K562 (cell line): ENCODE results near the gene CCDC167. TPM values are rescaled to one million over a fixed set of nuclear protein-coding genes. Genes with fewer than 3 reads are reported as not detected.

Source experiments
- ATAC-seq: fragments of 200-7000 bp; cut with Tn5 transposase; 3 replicates; pipeline ENCODE4 v1.9.1; 2020; ENCODE audit warnings: moderate library complexity
- BruUV-seq: library from RNA; stranded (reverse); fragments of 400-500 nt; replicated peaks from 2 replicates; lab custom pipeline; 2021; lab: Mats Ljungman, UMichigan
- CTCF ChIA-PET: fragments of 300-600 bp; formaldehyde crosslinking; extraction: SDS; loops from one replicate; lab custom pipeline; 2021; ENCODE audit warnings: low intra/inter-chr PET ratio; lab: Yijun Ruan, JAX
- POLR2A ChIA-PET: fragments of 300-600, 350-650 bp; sonication (Branson Sonifier 250); formaldehyde crosslinking; extraction: SDS; loops from one replicate; lab custom pipeline; 2021; ENCODE audit warnings: antibody characterized with exemption, inconsistent platforms; lab: Yijun Ruan, JAX
- DNase-seq, 4 experiments: peaks; one replicate each; pipeline versions ENCODE4 v3.0.0 to v3.0.0-alpha.2; 2011 to 2018; ENCODE audit warnings: low spot score in 3 of 4, mixed read lengths in 3 of 4; ENCODE audit errors: extremely low read depth in 1 of 4
- FAIRE-seq: peaks from 2 replicates; lab custom pipeline; 2011; peaks lifted over from hg19 to GRCh38; lab: Jason Lieb, UNC
- H2AFZ ChIP-seq: 2 replicates; pipeline ENCODE4 v1.6.0; 2011; ENCODE audit warnings: low read depth, low read length, control low read depth, inconsistent platforms
- H3K27ac ChIP-seq: fragments of 200-600 bp; 3 replicates; pipeline ENCODE4 v1.8.0; 2011; ENCODE audit warnings: low read depth, mild to moderate bottlenecking, control low read depth, inconsistent platforms, low read length, moderate library complexity, mixed read lengths; ENCODE audit errors: extremely low read depth
- H3K27me3 ChIP-seq, 2 experiments: fragments of 300-600 bp in 1 of 2; 2 replicates in 1 of 2; 3 replicates in 1 of 2; pipeline versions ENCODE4 v1.6.0 to v1.8.0; 2011; ENCODE audit warnings: inconsistent platforms in 2 of 2, low read length in 2 of 2, mild to moderate bottlenecking in 1 of 2, mixed read lengths in 1 of 2, moderate library complexity in 1 of 2; ENCODE audit not compliant: control insufficient read depth in 2 of 2, insufficient read depth in 2 of 2
- H3K36me3 ChIP-seq: fragments of 300-600 bp; 3 replicates; pipeline ENCODE4 v1.8.0; 2011; ENCODE audit warnings: mild to moderate bottlenecking, low read length, inconsistent platforms; ENCODE audit not compliant: control insufficient read depth, insufficient read depth
- H3K4me1 ChIP-seq, 2 experiments: fragments of 200-600 bp in 1 of 2; replicated peaks in 1 of 2; 2 replicates in 1 of 2; 3 replicates in 1 of 2; pipeline versions ENCODE4 v1.5.1 to v1.8.0; 2011; ENCODE audit warnings: inconsistent platforms in 2 of 2, low read length in 2 of 2, mild to moderate bottlenecking in 1 of 2, mixed read lengths in 1 of 2, moderate library complexity in 1 of 2; ENCODE audit not compliant: control insufficient read depth in 2 of 2, insufficient read depth in 2 of 2
- H3K4me2 ChIP-seq: 2 replicates; pipeline ENCODE4 v1.6.1; 2011; ENCODE audit warnings: low read length, control low read depth, inconsistent platforms, mixed read lengths; ENCODE audit not compliant: insufficient read depth
- H3K4me3 ChIP-seq: fragments of 200-600 bp; sonication (generic), shearing (Covaris generic); 2 replicates; pipeline ENCODE4 v1.5.1; 2016; ENCODE audit warnings: control low read depth, inconsistent platforms
- H3K79me2 ChIP-seq: fragments of 200-600 bp; 3 replicates; pipeline ENCODE4 v1.8.0; 2011; ENCODE audit warnings: low read length, inconsistent platforms; ENCODE audit not compliant: control insufficient read depth, insufficient read depth
- H3K9ac ChIP-seq, 2 experiments: 2 replicates each; pipeline versions ENCODE4 v1.6.0 to v1.6.1; 2011; ENCODE audit warnings: low read depth in 2 of 2, low read length in 2 of 2, control low read depth in 1 of 2, inconsistent platforms in 1 of 2, mild to moderate bottlenecking in 1 of 2, mixed read lengths in 1 of 2; ENCODE audit not compliant: insufficient read depth in 1 of 2
- H3K9me1 ChIP-seq: one replicate; pipeline ENCODE4 v1.6.0; 2011; ENCODE audit warnings: inconsistent platforms, mild to moderate bottlenecking, low read length, moderate library complexity; ENCODE audit not compliant: control insufficient read depth, insufficient read depth
- H3K9me3 ChIP-seq: replicated peaks from 2 replicates; pipeline ENCODE4 v1.5.1; 2011; ENCODE audit warnings: low read depth, low read length, inconsistent platforms; ENCODE audit not compliant: control insufficient read depth, insufficient read depth
- H4K20me1 ChIP-seq: replicated peaks from 2 replicates; pipeline ENCODE4 v1.6.1; 2011; ENCODE audit warnings: low read length, inconsistent platforms, mixed read lengths; ENCODE audit not compliant: control insufficient read depth, insufficient read depth
- ATF3 ChIP-seq, 2 experiments: fragments of 450-650 bp in 1 of 2; sonication (generic) in 1 of 2; formaldehyde crosslinking in 1 of 2; IDR thresholded peaks in 1 of 2; conservative IDR thresholded peaks in 1 of 2; 2 replicates each; pipeline versions ENCODE4 v1.6.1 to v1.8.1; 2016 to 2023; ENCODE audit warnings: mild to moderate bottlenecking in 2 of 2, moderate library complexity in 2 of 2, inconsistent platforms in 1 of 2, missing genetic modification reagents in 1 of 2
- ESRRA ChIP-seq: fragments of 450-650 bp; IDR thresholded peaks from 2 replicates; pipeline ENCODE4 v1.6.1; 2014; ENCODE audit warnings: low read depth, mild to moderate bottlenecking, moderate library complexity, borderline replicate concordance
- FOXP1 ChIP-seq: sonication (generic); formaldehyde crosslinking; IDR thresholded peaks from 2 replicates; pipeline ENCODE4 v1.8.0; 2022; ENCODE audit warnings: mild to moderate bottlenecking, missing genetic modification reagents
- NCOR1 ChIP-seq: fragments of 450-650 bp; IDR thresholded peaks from 2 replicates; pipeline ENCODE4 v1.6.1; 2016; ENCODE audit warnings: mild to moderate bottlenecking, moderate library complexity
- WGBS: fragments of 100-300 bp; shearing (Covaris generic); methylation state at CpG from one replicate; pipeline ENCODE4 v1.1.6; 2016; ENCODE audit warnings: low coverage, mixed read lengths; ENCODE audit not compliant: insufficient coverage; ENCODE audit errors: missing lambda C conversion rate; 5-methylcytosine and 5-hydroxymethylcytosine counted together
- in situ Hi-C: fragments of 300-500 bp; cut with MboI; formaldehyde crosslinking; loops from 4 replicates; pipeline ENCODE4 v1.15.0; 2018; ENCODE audit warnings: inconsistent platforms, mixed read lengths
- intact Hi-C: fragments of 100-400 bp; cut with micrococcal nuclease; formaldehyde crosslinking; loops from 2 replicates; pipeline ENCODE4 v1.14.2; 2022
- polyA plus RNA-seq, 8 experiments: library from polyadenylated mRNA; depleted of rRNA in 4 of 8; stranded (reverse) in 5 of 8; unstranded in 3 of 8; fragments of >200 nt; fragmentation: Nextera tagmentation in 2 of 8; fragmentation: Illumina TruSeq in 1 of 8; extraction: Ambion mirVana in 2 of 8; extraction: Trizol in 1 of 8; gene quantifications; 2 replicates each; pipeline versions ENCODE4 v1.2.1 to v1.2.3, GENCODE V29; 2011 to 2014; ENCODE audit warnings: inconsistent platforms in 1 of 8, missing spikeins in 1 of 8
- total RNA-seq, 7 experiments: library from RNA; depleted of rRNA in 6 of 7; stranded (reverse); fragments of >200 nt in 6 of 7; fragmentation: Illumina TruSeq in 2 of 7; extraction: Trizol in 2 of 7; gene quantifications; 2 replicates each; pipeline versions ENCODE4 v1.2.1 to v1.2.3, GENCODE V29; 2011 to 2021; ENCODE audit warnings: low replicate concordance in 1 of 7
- TF ChIP-seq, protein P1 (sequence below): fragments of 450-650 bp; formaldehyde crosslinking; IDR thresholded peaks from 2 replicates; pipeline ENCODE4 v1.4.0; 2020; ENCODE audit warnings: mild to moderate bottlenecking, mixed read lengths

CCDC167 gene
- total and polyA plus RNA-seq, 9 of the 15 experiments (the other 6 are each of a cell fraction or from before 2014, with no cell fraction given): 26.0 to 114 (median 45.2) TPM

DNA sequence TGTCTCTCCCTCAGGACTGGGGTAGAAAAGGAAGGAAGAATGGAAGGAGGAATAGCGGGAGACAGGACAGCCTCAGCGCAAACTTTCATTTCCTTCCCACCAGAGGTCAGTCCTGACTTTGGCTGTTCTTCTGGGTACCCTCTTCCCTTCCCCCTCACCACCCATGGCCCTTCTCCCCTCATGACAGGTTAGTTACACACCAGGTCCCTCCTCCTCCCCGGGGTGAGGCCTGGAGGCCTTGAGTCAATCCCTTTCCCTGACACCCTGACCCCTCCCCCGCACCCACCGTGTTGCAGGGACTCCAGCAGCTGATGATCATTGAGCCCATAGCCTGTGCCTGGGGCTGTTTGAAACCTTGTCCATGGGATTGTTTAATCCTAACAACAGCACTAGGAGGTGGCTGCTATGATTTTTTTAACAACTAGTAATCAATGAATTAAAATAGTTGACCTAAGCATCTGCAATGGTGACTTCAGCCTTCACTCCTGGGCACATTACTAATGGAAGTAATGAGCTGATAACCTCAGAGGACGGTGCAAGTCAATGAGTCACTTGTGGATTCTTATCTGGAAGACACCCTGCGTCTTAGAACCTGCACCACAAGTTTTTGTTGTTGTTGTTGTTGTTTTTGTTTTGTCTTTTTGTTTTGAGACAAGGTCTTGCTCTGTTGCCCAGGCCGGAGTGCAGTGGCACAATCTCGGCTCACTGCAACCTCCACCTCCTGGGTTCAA, 46.6 kb upstream of the CCDC167 start (continued):
- TF ChIP-seq ATF3 (IDR thresholded peaks at IDR 0.05) (peak; percentile 28; the same call in 1 of the 2 replicates), ATF3 (CRISPR knock-in tag; conservative IDR thresholded peaks at IDR 0.05) (no peak)

GRCh38 chr6:37544530-37544929, 44.8 kb upstream of the CCDC167 start:
- Histone ChIP-seq H3K4me1 (no peaks in the 10 kb centered on the region), H2AFZ (no peak overlapping the region), H3K79me2 (no peaks in the 10 kb centered on the region), H3K9me1 (peaks cover 4% of the 10 kb centered on the region), H4K20me1 (peaks cover 5% of the 10 kb centered on the region; the same call in 1 of the 2 replicates), H3K27ac (no peak overlapping the region), H3K4me2 (no peak overlapping the region), H3K36me3 (no peaks in the 10 kb centered on the region), H3K9ac (no peak overlapping the region), H3K27me3 (peaks cover 44 to 83% of the 10 kb centered on the region in 2 experiments), H3K9me3 (no peaks in the 10 kb centered on the region), H3K4me3 (no peak overlapping the region)
- POLR2A ChIA-PET: interaction anchor here (0.6 to 2.3 kb wide), 3 partner anchors 11 to 908 kb away, joined by 3 to 8 read pairs (median 3); no protein-coding TSS in a partner anchor
- no peak for ATAC-seq
- CTCF ChIA-PET: no interaction called here
- intact Hi-C loops: no loop called here
- TF ChIP-seq, protein P1, sequence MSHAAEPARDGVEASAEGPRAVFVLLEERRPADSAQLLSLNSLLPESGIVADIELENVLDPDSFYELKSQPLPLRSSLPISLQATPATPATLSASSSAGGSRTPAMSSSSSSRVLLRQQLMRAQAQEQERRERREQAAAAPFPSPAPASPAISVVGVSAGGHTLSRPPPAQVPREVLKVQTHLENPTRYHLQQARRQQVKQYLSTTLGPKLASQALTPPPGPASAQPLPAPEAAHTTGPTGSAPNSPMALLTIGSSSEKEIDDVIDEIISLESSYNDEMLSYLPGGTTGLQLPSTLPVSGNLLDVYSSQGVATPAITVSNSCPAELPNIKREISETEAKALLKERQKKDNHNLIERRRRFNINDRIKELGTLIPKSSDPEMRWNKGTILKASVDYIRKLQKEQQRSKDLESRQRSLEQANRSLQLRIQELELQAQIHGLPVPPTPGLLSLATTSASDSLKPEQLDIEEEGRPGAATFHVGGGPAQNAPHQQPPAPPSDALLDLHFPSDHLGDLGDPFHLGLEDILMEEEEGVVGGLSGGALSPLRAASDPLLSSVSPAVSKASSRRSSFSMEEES (CRISPR knock-in tag): no peak
- TF ChIP-seq FOXP1 (CRISPR knock-in tag) (no peak), NCOR1 (no peak), ESRRA (peak; percentile 17; the same call in 1 of the 2 replicates)
- in situ Hi-C loops: no loop called here
- no peak for DNase-seq
- no TSS peak for BruUV-seq
- 23% methylated on average over 5 of the region's 5 CpGs for WGBS
- FAIRE-seq: no peak
